ENCODE results near the gene TFAP2A. TPM values are rescaled to one million over a fixed set of nuclear protein-coding genes. Genes with fewer than 3 reads are reported as not detected.

Gene TFAP2A
- total RNA-seq, 2 donors from 2014 or later = 0.78 TPM; not detected in 1

DNA sequence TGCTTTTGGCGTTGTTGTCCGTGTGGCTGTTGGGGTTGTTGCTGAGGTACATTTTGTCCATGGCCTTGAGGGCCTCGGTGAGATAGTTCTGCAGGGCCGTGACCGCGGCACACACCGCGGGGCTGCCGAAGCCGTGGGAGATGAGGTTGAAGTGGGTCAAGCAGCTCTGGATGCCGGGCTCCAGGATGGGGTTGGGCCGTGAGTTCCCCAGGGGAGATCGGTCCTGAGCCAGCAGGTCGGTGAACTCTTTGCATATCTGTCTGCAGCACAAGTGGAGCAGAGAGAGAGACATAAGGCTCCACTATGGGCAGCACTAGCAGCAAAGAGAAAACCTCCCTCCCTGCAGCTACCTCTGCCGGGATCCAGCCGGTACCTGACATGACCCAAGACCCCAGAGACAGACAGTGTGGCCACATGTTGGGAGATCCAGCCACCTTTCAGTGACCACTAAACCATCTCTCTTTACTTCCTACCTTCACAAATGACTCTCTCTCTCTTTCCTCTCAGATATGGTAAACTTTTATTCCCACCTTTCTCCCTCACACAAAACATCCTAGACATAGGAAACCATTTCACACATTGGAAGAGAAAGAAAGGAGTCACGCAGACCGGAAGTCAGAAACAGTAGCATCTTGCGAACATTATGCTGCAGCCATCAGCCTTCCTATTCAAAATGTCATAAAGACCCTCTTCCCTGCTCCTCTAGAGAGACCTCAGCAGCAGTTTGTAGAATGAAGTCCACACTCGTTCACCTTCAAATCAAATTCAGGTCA, 16.2 kb downstream of the TFAP2A start:
- DNase-seq (ENCODE audit: low spot score) (no peak), ATAC-seq (ENCODE audit: insufficient number of reproducible peaks, low FRiP score, low read depth) (no peak)
- H3K36me3 ChIP-seq = no peaks in the 10 kb centered on the region
- TF ChIP-seq, protein P1, sequence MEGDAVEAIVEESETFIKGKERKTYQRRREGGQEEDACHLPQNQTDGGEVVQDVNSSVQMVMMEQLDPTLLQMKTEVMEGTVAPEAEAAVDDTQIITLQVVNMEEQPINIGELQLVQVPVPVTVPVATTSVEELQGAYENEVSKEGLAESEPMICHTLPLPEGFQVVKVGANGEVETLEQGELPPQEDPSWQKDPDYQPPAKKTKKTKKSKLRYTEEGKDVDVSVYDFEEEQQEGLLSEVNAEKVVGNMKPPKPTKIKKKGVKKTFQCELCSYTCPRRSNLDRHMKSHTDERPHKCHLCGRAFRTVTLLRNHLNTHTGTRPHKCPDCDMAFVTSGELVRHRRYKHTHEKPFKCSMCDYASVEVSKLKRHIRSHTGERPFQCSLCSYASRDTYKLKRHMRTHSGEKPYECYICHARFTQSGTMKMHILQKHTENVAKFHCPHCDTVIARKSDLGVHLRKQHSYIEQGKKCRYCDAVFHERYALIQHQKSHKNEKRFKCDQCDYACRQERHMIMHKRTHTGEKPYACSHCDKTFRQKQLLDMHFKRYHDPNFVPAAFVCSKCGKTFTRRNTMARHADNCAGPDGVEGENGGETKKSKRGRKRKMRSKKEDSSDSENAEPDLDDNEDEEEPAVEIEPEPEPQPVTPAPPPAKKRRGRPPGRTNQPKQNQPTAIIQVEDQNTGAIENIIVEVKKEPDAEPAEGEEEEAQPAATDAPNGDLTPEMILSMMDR (IDR thresholded peaks at IDR 0.05) = no peak
- no peak overlapping the region for H3K27ac ChIP-seq
- H3K9me3 ChIP-seq = no peaks in the 10 kb centered on the region
- peaks cover 10% of the 10 kb centered on the region for H3K27me3 ChIP-seq (replicated peaks; ENCODE audit: insufficient read depth)
- peaks cover 5 to 8% of the 10 kb centered on the region in 2 donors for H3K4me1 ChIP-seq (ENCODE audit: control insufficient read depth in 1 of 2, low read depth in 2 of 2)
- H3K4me3 ChIP-seq = no peak overlapping the region

DNA sequence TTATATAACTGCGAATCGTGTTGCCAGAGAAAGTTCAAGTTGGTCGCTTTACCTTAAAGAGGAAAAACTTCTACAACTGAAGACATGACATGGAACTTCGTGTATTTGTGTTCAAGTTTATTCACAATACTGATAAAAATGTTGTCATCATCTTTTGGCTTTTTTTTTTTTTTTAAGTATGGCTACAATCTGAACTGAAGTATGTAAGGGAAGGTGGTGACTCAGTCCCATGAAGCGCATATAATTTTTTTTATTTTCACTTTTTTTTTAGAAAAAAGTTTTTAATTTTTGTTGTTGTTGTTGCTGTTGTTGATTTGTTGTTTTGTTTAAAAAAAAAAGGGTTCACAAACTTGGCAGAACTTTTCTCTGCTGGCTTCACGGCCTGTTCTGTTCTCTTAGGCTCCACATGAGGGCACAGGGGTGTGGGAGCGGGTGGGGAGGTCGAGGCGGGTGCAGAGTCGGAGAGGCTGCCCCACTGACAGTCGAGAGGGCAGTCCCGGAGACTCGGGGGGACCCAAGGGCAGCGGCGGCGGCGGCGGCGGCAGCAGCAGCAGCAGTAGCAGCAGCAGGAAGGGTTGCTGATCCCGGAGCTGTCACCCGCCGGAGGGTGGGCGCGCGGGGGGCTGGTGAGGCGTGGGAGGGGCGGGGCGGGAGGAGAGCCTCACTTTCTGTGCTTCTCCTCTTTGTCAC, 17.0 kb downstream of the TFAP2A start:
- ATAC-seq (ENCODE audit: insufficient number of reproducible peaks, low FRiP score, low read depth) (no peak), DNase-seq (ENCODE audit: low spot score) (no peak)
- TF ChIP-seq, protein P1 (IDR thresholded peaks at IDR 0.05) = no peak
- Histone ChIP-seq H3K27me3 (replicated peaks; ENCODE audit: insufficient read depth) (peaks cover 10% of the 10 kb centered on the region), H3K36me3 (no peaks in the 10 kb centered on the region), H3K4me1 (ENCODE audit: control insufficient read depth in 1 of 2, low read depth in 2 of 2) (peaks cover 0 to 1% of the 10 kb centered on the region in 2 donors), H3K27ac (no peak overlapping the region), H3K9me3 (no peaks in the 10 kb centered on the region), H3K4me3 (no peak overlapping the region)

DNA sequence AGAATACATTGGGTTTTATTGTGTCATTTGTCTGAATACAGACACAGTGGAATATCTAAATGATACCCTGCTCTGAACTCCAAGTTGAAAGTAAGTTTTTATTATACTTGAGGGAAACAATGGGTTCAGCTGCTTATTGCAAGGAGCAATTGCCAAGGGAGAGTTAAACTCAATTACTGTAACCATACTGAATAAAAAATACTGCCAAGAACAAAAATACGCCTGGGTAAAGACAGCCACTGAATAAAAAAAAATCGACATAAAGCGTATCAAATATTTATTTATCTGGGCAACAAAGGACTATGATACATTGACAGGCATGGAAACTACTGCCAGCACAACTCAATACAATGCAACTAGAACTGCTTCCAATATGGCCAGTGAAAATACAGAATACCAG, 18.1 kb downstream of the TFAP2A start:
- no peak for ATAC-seq (ENCODE audit: insufficient number of reproducible peaks, low FRiP score, low read depth)

DNA sequence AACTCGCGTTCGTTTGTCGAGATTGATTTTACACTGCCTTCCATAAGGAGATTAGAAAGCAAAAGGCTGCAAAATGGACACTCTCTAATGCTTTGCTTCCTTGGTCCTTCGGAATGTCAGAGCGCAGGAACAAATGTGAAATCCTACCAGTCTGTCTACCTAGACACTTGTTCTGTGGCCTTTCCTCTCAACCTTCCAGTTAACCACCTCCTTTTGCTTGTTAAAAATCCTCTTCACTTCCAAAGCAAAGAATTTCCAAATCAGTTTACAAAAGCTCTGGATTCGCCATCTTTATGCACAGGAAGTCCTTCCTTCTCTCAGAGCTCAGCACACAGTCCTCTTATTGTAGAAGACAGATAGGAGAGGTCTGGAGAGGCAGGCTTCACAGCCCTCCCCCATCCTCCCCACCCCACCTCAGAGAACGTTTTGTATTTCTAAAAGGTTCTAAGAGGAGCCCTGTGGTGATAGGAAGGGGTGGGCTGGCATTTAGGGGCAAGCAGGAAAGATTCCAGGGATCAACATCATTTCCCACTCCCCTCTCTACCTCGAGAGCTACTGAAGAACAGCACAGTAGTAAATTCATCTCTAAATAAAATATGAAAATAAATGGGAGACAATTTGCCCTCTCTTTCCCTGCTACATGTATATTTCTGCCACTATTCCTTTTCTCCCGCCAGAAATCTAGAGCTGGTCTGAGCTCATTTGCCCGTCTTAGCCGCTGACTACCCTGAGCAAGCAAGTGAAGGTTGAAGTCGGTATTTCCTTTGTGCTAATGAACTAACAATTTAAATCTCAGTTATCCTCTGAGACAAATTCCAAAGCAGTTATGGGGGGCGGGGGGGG, 18.9 kb downstream of the TFAP2A start:
- Histone ChIP-seq H3K27me3 (replicated peaks; ENCODE audit: insufficient read depth) (peaks cover 10% of the 10 kb centered on the region), H3K36me3 (no peaks in the 10 kb centered on the region), H3K4me3 (no peak overlapping the region), H3K4me1 (ENCODE audit: control insufficient read depth in 1 of 2, low read depth in 2 of 2) (no peaks in the 10 kb centered on the region), H3K9me3 (no peaks in the 10 kb centered on the region), H3K27ac (no peak overlapping the region)
- TF ChIP-seq, protein P1 (IDR thresholded peaks at IDR 0.05) = no peak
- DNase-seq (ENCODE audit: low spot score) = no peak
- no peak for ATAC-seq (ENCODE audit: insufficient number of reproducible peaks, low FRiP score, low read depth)

More for the DNA sequence above, 18.1 kb downstream of the TFAP2A start:
- H3K27ac ChIP-seq = no peak overlapping the region
- DNase-seq (ENCODE audit: low spot score) = no peak
- peaks cover 10% of the 10 kb centered on the region for H3K27me3 ChIP-seq (replicated peaks; ENCODE audit: insufficient read depth)
- TF ChIP-seq, protein P1 (IDR thresholded peaks at IDR 0.05) = no peak
- H3K9me3 ChIP-seq = no peaks in the 10 kb centered on the region
- no peaks in the 10 kb centered on the region for H3K4me1 ChIP-seq (ENCODE audit: control insufficient read depth in 1 of 2, low read depth in 2 of 2)
- no peak overlapping the region for H3K4me3 ChIP-seq
- no peaks in the 10 kb centered on the region for H3K36me3 ChIP-seq

All from thoracic aorta (tissue), 2 donors.